ENCODE data around the gene ATF5.
"Not testable (repeated sequence)": the region's sequence is repeated elsewhere in the genome, so short reads cannot be mapped to it uniquely, and the experiment has no call there.

The ATF5 gene

DNA sequence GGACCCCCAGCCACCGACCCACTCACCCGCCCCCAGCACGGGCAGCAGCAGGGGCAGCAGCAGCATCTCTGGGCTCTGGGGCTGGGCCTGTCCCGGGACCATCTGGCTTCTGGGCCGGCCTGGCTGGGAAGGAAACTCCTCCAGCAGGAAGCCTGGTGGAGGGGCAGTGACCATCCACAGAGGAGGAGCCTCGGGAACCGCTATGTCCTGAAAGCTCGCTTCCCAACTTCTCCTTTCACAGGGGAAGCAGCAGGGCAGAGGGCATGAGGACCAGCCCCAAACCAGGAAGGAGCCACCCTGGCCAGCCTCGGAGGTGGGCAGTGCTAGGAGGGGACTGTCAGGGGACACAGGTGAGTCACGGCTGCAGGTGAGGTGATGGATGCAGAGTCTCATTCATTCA is 32.0 kb downstream of the ATF5 start, which contains the start of gene SIGLEC11:
Gene SIGLEC11, minus strand, starts transcription at position 193 of the 400 bp plus-strand sequence. Its CDS starts 91 bp downstream, at position 102.
- H3K27ac ChIP-seq; H3K36me3 ChIP-seq (ENCODE audit: insufficient read depth); H3K4me3 ChIP-seq (IDR thresholded peaks at IDR 0.05; ENCODE audit: insufficient read depth, low read depth, low read length); H2AFZ ChIP-seq (ENCODE audit: low read depth); H3K9ac ChIP-seq; H3K79me2 ChIP-seq (ENCODE audit: insufficient read depth, low read depth); H4K20me1 ChIP-seq (ENCODE audit: insufficient read depth); H3K4me2 ChIP-seq; H3K4me1 ChIP-seq (ENCODE audit: low read depth, poor library complexity, severe bottlenecking): not testable (repeated sequence)
- H3K27me3 ChIP-seq (ENCODE audit: insufficient read depth, low read depth): peaks cover 48% of the 10 kb centered on the region

GRCh38 chr19:49968279-49968922 is 39.4 kb downstream of the ATF5 start:
- Histone ChIP-seq H3K4me3 (IDR thresholded peaks at IDR 0.05; ENCODE audit: insufficient read depth, low read depth, low read length) (no peak overlapping the region), H2AFZ (ENCODE audit: low read depth) (no peak overlapping the region), H3K27me3 (ENCODE audit: insufficient read depth, low read depth) (peaks cover 32% of the 10 kb centered on the region), H3K4me1 (ENCODE audit: low read depth, poor library complexity, severe bottlenecking) (no peaks in the 10 kb centered on the region), H4K20me1 (ENCODE audit: insufficient read depth) (no peaks in the 10 kb centered on the region), H3K79me2 (ENCODE audit: insufficient read depth, low read depth) (no peaks in the 10 kb centered on the region), H3K27ac (no peak overlapping the region), H3K4me2 (no peak overlapping the region), H3K36me3 (ENCODE audit: insufficient read depth) (no peaks in the 10 kb centered on the region), H3K9ac (no peak overlapping the region)
- TF ChIP-seq CTCF (conservative IDR thresholded peaks at IDR 0.05; ENCODE audit: low read depth, low read length): no peak

- H3K36me3 ChIP-seq (ENCODE audit: insufficient read depth); H3K79me2 ChIP-seq (ENCODE audit: insufficient read depth, low read depth); H3K4me1 ChIP-seq (ENCODE audit: low read depth, poor library complexity, severe bottlenecking); H3K4me3 ChIP-seq (IDR thresholded peaks at IDR 0.05; ENCODE audit: insufficient read depth, low read depth, low read length); H4K20me1 ChIP-seq (ENCODE audit: insufficient read depth); H3K9ac ChIP-seq; H3K27ac ChIP-seq; H2AFZ ChIP-seq (ENCODE audit: low read depth); H3K4me2 ChIP-seq: not testable (repeated sequence)
- peaks cover 23% of the 10 kb centered on the region; the same call in 1 of the 2 replicates for H3K27me3 ChIP-seq (ENCODE audit: insufficient read depth, low read depth)
Observed at GRCh38 chr19:49969355-49969754, 40.4 kb downstream of the ATF5 start.

- Histone ChIP-seq H3K4me1 (ENCODE audit: low read depth, poor library complexity, severe bottlenecking) (no peaks in the 10 kb centered on the region), H4K20me1 (ENCODE audit: insufficient read depth) (no peaks in the 10 kb centered on the region), H3K4me3 (IDR thresholded peaks at IDR 0.05; ENCODE audit: insufficient read depth, low read depth, low read length) (no peak overlapping the region), H3K79me2 (ENCODE audit: insufficient read depth, low read depth) (no peaks in the 10 kb centered on the region), H2AFZ (ENCODE audit: low read depth) (no peak overlapping the region), H3K36me3 (ENCODE audit: insufficient read depth) (no peaks in the 10 kb centered on the region), H3K9ac (no peak overlapping the region), H3K27me3 (ENCODE audit: insufficient read depth, low read depth) (peaks cover 10% of the 10 kb centered on the region; the same call in 1 of the 2 replicates), H3K27ac (no peak overlapping the region), H3K4me2 (no peak overlapping the region)
- TF ChIP-seq CTCF (conservative IDR thresholded peaks at IDR 0.05; ENCODE audit: low read depth, low read length): no peak
Observed at GRCh38 chr19:49971991-49972411, 43.0 kb downstream of the ATF5 start.

DNA sequence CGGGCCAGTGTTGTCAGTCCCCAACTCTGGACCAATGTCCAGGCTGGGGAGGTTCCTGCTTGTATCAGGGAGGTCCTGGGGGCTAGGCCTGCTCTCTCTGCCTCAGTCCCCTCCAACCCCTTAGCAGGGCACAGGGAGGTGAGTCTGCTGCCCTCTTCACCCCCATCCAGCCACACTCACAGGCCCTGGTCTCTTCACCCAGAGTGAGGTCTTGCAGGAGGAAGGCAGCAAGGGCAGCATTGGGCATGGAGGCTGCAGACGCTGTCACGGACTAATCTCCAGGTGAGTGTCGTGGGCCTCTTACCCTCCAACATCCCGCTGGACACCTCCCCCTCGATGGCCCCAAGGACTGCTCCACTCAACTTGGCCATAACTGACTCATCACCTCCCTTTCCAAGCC is 43.8 kb downstream of the ATF5 start:
- H3K9ac ChIP-seq: no peak overlapping the region
- H4K20me1 ChIP-seq (ENCODE audit: insufficient read depth): no peaks in the 10 kb centered on the region
- H3K79me2 ChIP-seq (ENCODE audit: insufficient read depth, low read depth): no peaks in the 10 kb centered on the region
- no peak overlapping the region for H3K4me2 ChIP-seq
- TF ChIP-seq CTCF (conservative IDR thresholded peaks at IDR 0.05; ENCODE audit: low read depth, low read length): no peak
- peaks cover 9% of the 10 kb centered on the region; the same call in 1 of the 2 replicates for H3K27me3 ChIP-seq (ENCODE audit: insufficient read depth, low read depth)
- no peaks in the 10 kb centered on the region for H3K4me1 ChIP-seq (ENCODE audit: low read depth, poor library complexity, severe bottlenecking)
- H3K27ac ChIP-seq: no peak overlapping the region
- no peak overlapping the region for H3K4me3 ChIP-seq (IDR thresholded peaks at IDR 0.05; ENCODE audit: insufficient read depth, low read depth, low read length)
- H3K36me3 ChIP-seq (ENCODE audit: insufficient read depth): no peaks in the 10 kb centered on the region
- no peak overlapping the region for H2AFZ ChIP-seq (ENCODE audit: low read depth)

Data from KMS-11 (cell line).